Astrocyte of the spinal cord (primary cell): Measurements from ENCODE around the gene SAMD14.

Experiments
- DNase-seq: peaks from one replicate; pipeline ENCODE4 v3.0.0; 2011; ENCODE audit warnings: low read depth, low spot score
- H3K4me3 ChIP-seq: 2 replicates; pipeline ENCODE4 v1.5.1; 2011; ENCODE audit warnings: low read depth, mild to moderate bottlenecking, low read length, moderate library complexity
- CTCF ChIP-seq: IDR thresholded peaks from 2 replicates; pipeline ENCODE4 v1.5.1; 2012; ENCODE audit warnings: low read depth, mild to moderate bottlenecking, low read length, inconsistent platforms
- in situ Hi-C: cut with HindIII; loops from 2 replicates; pipeline ENCODE4 v1.10.0; 2017; ENCODE audit warnings: low sequenced_read_pairs

The SAMD14 gene

GRCh38 chr17:50165466-50165865 lies 35.5 kb upstream of the SAMD14 start:
- no peak for TF ChIP-seq CTCF
- no peak overlapping the region for H3K4me3 ChIP-seq
- DNase-seq: no peak
- in situ Hi-C loops: no loop called here

GRCh38 chr17:50165066-50165465 lies 35.1 kb upstream of the SAMD14 start:
- in situ Hi-C loops: no loop called here
- H3K4me3 ChIP-seq: no peak overlapping the region
- DNase-seq: no peak
- no peak for TF ChIP-seq CTCF

- no peak for DNase-seq
- in situ Hi-C loops: no loop called here
- no peak overlapping the region for H3K4me3 ChIP-seq
- no peak for TF ChIP-seq CTCF
Measured at GRCh38 chr17:50164697-50164988, 34.7 kb upstream of the SAMD14 start.

GRCh38 chr17:50163843-50164696 lies 34.1 kb upstream of the SAMD14 start:
- TF ChIP-seq CTCF: no peak
- DNase-seq: no peak

GRCh38 chr17:50162466-50163254 lies 32.7 kb upstream of the SAMD14 start:
- no peak for TF ChIP-seq CTCF
- H3K4me3 ChIP-seq: no peak overlapping the region
- DNase-seq: no peak
- in situ Hi-C loops: no loop called here

More at GRCh38 chr17:50163843-50164696, 34.1 kb upstream of the SAMD14 start:
- in situ Hi-C loops: no loop called here
- H3K4me3 ChIP-seq: no peak overlapping the region

- H3K4me3 ChIP-seq: no peak overlapping the region
- TF ChIP-seq CTCF: no peak
- in situ Hi-C loops: no loop called here
- DNase-seq: no peak
Measured at GRCh38 chr17:50161911-50162288, 31.9 kb upstream of the SAMD14 start.
